Lung (tissue), 12 donors: ENCODE data around the gene RAB34. TPM values are rescaled to one million over a fixed set of nuclear protein-coding genes. Genes with fewer than 3 reads are reported as not detected.

Experiments
- ATAC-seq: fragments of 200-7000 bp; cut with Tn5 transposase; one replicate; pipeline ENCODE4 v1.9.1; 2020; ENCODE audit warnings: moderate number of reproducible peaks; ENCODE audit not compliant: insufficient read depth, low FRiP score
- DNase-seq, 3 donors: peaks; one replicate each; pipeline ENCODE4 v3.0.0-alpha.2; 2013 to 2017
- H3K27ac ChIP-seq, 2 donors: one replicate each; pipeline ENCODE4 v1.5.1; 2013; ENCODE audit warnings: mild to moderate bottlenecking in 2 of 2, moderate library complexity in 2 of 2, control low read depth in 1 of 2, inconsistent platforms in 1 of 2, low read depth in 1 of 2, low read length in 1 of 2
- H3K27me3 ChIP-seq, 3 donors: one replicate each; pipeline ENCODE4 v1.5.1; 2013; ENCODE audit warnings: low read length in 2 of 3; ENCODE audit not compliant: control insufficient read depth in 3 of 3, insufficient read depth in 3 of 3
- H3K36me3 ChIP-seq, 4 donors: one replicate each; pipeline ENCODE4 v1.5.1; 2013; ENCODE audit warnings: low read length in 4 of 4, mild to moderate bottlenecking in 1 of 4, moderate library complexity in 1 of 4; ENCODE audit not compliant: control insufficient read depth in 4 of 4, insufficient read depth in 4 of 4
- H3K4me1 ChIP-seq, 5 donors: one replicate each; pipeline ENCODE4 v1.5.1; 2013; ENCODE audit warnings: low read length in 5 of 5, mild to moderate bottlenecking in 2 of 5, moderate library complexity in 1 of 5; ENCODE audit not compliant: control insufficient read depth in 5 of 5, insufficient read depth in 5 of 5
- H3K4me3 ChIP-seq: one replicate; pipeline ENCODE4 v1.5.1; 2013; ENCODE audit warnings: mild to moderate bottlenecking, control low read depth, moderate library complexity
- H3K9ac ChIP-seq, 2 donors: one replicate each; pipeline ENCODE4 v1.5.1; 2013; ENCODE audit warnings: low read length in 2 of 2, control low read depth in 1 of 2; ENCODE audit not compliant: insufficient read depth in 1 of 2
- H3K9me3 ChIP-seq, 4 donors: one replicate each; pipeline ENCODE4 v1.5.1; 2013; ENCODE audit warnings: low read length in 3 of 4, mild to moderate bottlenecking in 1 of 4, moderate library complexity in 1 of 4; ENCODE audit not compliant: control insufficient read depth in 4 of 4, insufficient read depth in 3 of 4
- CTCF ChIP-seq: IDR thresholded peaks from 2 replicates; pipeline ENCODE4 v1.5.1; 2012; ENCODE audit warnings: mild to moderate bottlenecking; ENCODE audit errors: control extremely low read depth, extremely low read depth
- WGBS, 2 donors: extraction: QIAGEN DNeasy Blood & Tissue Kit; methylation state at CpG; one replicate each; pipeline ENCODE4 v1.1.7; 2013; 5-methylcytosine and 5-hydroxymethylcytosine counted together
- polyA plus RNA-seq, 2 donors: library from polyadenylated mRNA; stranded (reverse); fragments of 200-250 nt; gene quantifications; one replicate each; pipeline ENCODE4 v1.2.1, GENCODE V29; 2013
- total RNA-seq, 2 donors: library from RNA; depleted of rRNA in 1 of 2; stranded (reverse); fragments of >200 nt in 1 of 2; gene quantifications; one replicate each; pipeline ENCODE4 v1.2.1, GENCODE V29; 2014 to 2021
- donor health status: control.
- donor health status: control.
- donor health status: Bipolar disorder and iron deficiency.
- donor health status: healthy.
- donor health status: DM: yes; HTN: yes; CAD: no.

Gene RAB34
- total and polyA plus RNA-seq, 4 donors: 77.8 to 103 (median 97.2) TPM

- DNase-seq: no peak
- no peak for ATAC-seq
- Histone ChIP-seq H3K4me1 (no peaks in the 10 kb centered on the region), H3K4me3 (no peak overlapping the region), H3K9ac (no peak overlapping the region), H3K36me3 (peaks cover 63 to 88% (median 71%) of the 10 kb centered on the region in 4 donors), H3K9me3 (no peaks in the 10 kb centered on the region), H3K27ac (no peak overlapping the region), H3K27me3 (no peaks in the 10 kb centered on the region)
- 88 to 93% methylated on average over 6 of the region's 6 CpGs for WGBS, 2 donors
- TF ChIP-seq CTCF: no peak
Measured at GRCh38 chr17:28698253-28698941, 19.3 kb downstream of the RAB34 start.

GRCh38 chr17:28693869-28694268, 23.8 kb downstream of the RAB34 start:
- Histone ChIP-seq H3K4me3 (no peak overlapping the region), H3K9ac (no peak overlapping the region), H3K9me3 (no peaks in the 10 kb centered on the region), H3K27ac (no peak overlapping the region), H3K27me3 (no peaks in the 10 kb centered on the region), H3K36me3 (peaks cover 45 to 77% (median 68%) of the 10 kb centered on the region in 4 donors), H3K4me1 (no peaks in the 10 kb centered on the region)
- ATAC-seq: no peak
- TF ChIP-seq CTCF: no peak
- WGBS, 2 donors: 96 to 98% methylated on average over 1 of the region's 1 CpG
- DNase-seq: no peak

GRCh38 chr17:28689011-28689410, 28.7 kb downstream of the RAB34 start:
- TF ChIP-seq CTCF: no peak

GRCh38 chr17:28688481-28688880, 29.2 kb downstream of the RAB34 start:
- H3K4me3 ChIP-seq: no peak overlapping the region
- peaks cover 56 to 73% (median 65%) of the 10 kb centered on the region in 4 donors for H3K36me3 ChIP-seq
- no peak overlapping the region for H3K27ac ChIP-seq
- ATAC-seq (no peak), DNase-seq (no peak)
- H3K9me3 ChIP-seq: no peaks in the 10 kb centered on the region
- 96 to 97% methylated on average over 4 of the region's 4 CpGs for WGBS, 2 donors
- no peak overlapping the region for H3K9ac ChIP-seq
- peaks cover 0 to 3% (median 0%) of the 10 kb centered on the region in 5 donors for H3K4me1 ChIP-seq
- no peak for TF ChIP-seq CTCF
- no peaks in the 10 kb centered on the region for H3K27me3 ChIP-seq

More at GRCh38 chr17:28689011-28689410, 28.7 kb downstream of the RAB34 start:
- no peak for ATAC-seq
- Histone ChIP-seq H3K27me3 (no peaks in the 10 kb centered on the region), H3K27ac (no peak overlapping the region), H3K36me3 (peaks cover 56 to 75% (median 67%) of the 10 kb centered on the region in 4 donors), H3K4me3 (no peak overlapping the region), H3K9me3 (no peaks in the 10 kb centered on the region), H3K4me1 (peaks cover 0 to 3% (median 0%) of the 10 kb centered on the region in 5 donors), H3K9ac (no peak overlapping the region)
- DNase-seq: no peak
- WGBS, 2 donors: 98 to 99% methylated on average over 3 of the region's 3 CpGs
